ENCODE data around the gene NELL1.

GRCh38 chr11:20910733-20911132 lies 241.3 kb downstream of the NELL1 start:
- TF ChIP-seq GATA2 (IDR thresholded peaks at IDR 0.05; ENCODE audit: low read depth, low read length) (no peak), GATA3 (IDR thresholded peaks at IDR 0.05; ENCODE audit: low read depth, low read length) (no peak)
